GM12878 (cell line): ENCODE measurements around the gene DYNLL1. TPM values are rescaled to one million over a fixed set of nuclear protein-coding genes. Genes with fewer than 3 reads are reported as not detected.

Source experiments
- ATAC-seq: fragments of 200-7000 bp; cut with Tn5 transposase; 3 replicates; pipeline ENCODE4 v1.9.1; 2020; ENCODE audit warnings: mild to moderate bottlenecking, moderate library complexity
- BruUV-seq: library from RNA; stranded (reverse); fragments of 400-500 nt; replicated peaks from 2 replicates; lab custom pipeline; 2021; lab: Mats Ljungman, UMichigan
- CTCF ChIA-PET: fragments of 300-600 bp; sonication (Branson Sonifier 250); formaldehyde crosslinking; extraction: SDS; loops from one replicate; lab custom pipeline; 2021; ENCODE audit warnings: inconsistent platforms; lab: Yijun Ruan, JAX
- POLR2A ChIA-PET: fragments of 350-600 bp; formaldehyde crosslinking; extraction: SDS; loops from one replicate; lab custom pipeline; 2021; ENCODE audit warnings: inconsistent platforms; lab: Charles Lee
- RAD21 ChIA-PET: fragments of 300-600 bp; sonication (Branson Sonifier 250); formaldehyde crosslinking; loops from one replicate; lab custom pipeline; 2023; ENCODE audit warnings: antibody characterized with exemption; ENCODE audit not compliant: unreplicated experiment; lab: Charles Lee
- SMC1A ChIA-PET: fragments of 300-600 bp; sonication (Branson Sonifier 250); formaldehyde crosslinking; loops from one replicate; lab custom pipeline; 2023; ENCODE audit not compliant: unreplicated experiment, uncharacterized antibody; lab: Charles Lee
- DNase-seq: peaks from one replicate; pipeline ENCODE4 v3.0.0-alpha.2; 2011; ENCODE audit warnings: low read depth, low spot score
- FAIRE-seq: peaks from 3 replicates; lab custom pipeline; 2011; peaks lifted over from hg19 to GRCh38; lab: Jason Lieb, UNC
- H2AFZ ChIP-seq: 2 replicates; pipeline ENCODE4 v1.6.0; 2011; ENCODE audit warnings: low read depth, low read length, control low read depth; ENCODE audit not compliant: control insufficient read depth
- H3K27ac ChIP-seq: 2 replicates; pipeline ENCODE4 v1.5.1; 2011; ENCODE audit warnings: control low read depth; ENCODE audit not compliant: control insufficient read depth, insufficient read depth
- H3K27me3 ChIP-seq, 2 experiments: replicated peaks in 1 of 2; 2 replicates each; pipeline versions ENCODE4 v1.6.0 to v1.6.1; 2011; ENCODE audit warnings: low read length in 1 of 2; ENCODE audit not compliant: control insufficient read depth in 2 of 2, insufficient read depth in 2 of 2
- H3K36me3 ChIP-seq, 2 experiments: 2 replicates each; pipeline ENCODE4 v1.5.1; 2011; ENCODE audit warnings: low read length in 1 of 2; ENCODE audit not compliant: control insufficient read depth in 2 of 2, insufficient read depth in 2 of 2
- H3K4me1 ChIP-seq: 2 replicates; pipeline ENCODE4 v1.6.1; 2011; ENCODE audit warnings: mild to moderate bottlenecking, low read length, moderate library complexity, mixed read lengths; ENCODE audit not compliant: control insufficient read depth, insufficient read depth
- H3K4me2 ChIP-seq: 2 replicates; pipeline ENCODE4 v1.6.0; 2011; ENCODE audit warnings: control low read depth; ENCODE audit not compliant: control insufficient read depth, insufficient read depth
- H3K4me3 ChIP-seq: fragments of 200-600 bp; sonication (generic); 2 replicates; pipeline ENCODE4 v1.5.1; 2016
- H3K79me2 ChIP-seq: 2 replicates; pipeline ENCODE4 v1.6.0; 2011; ENCODE audit warnings: low read length; ENCODE audit not compliant: control insufficient read depth, insufficient read depth
- H3K9ac ChIP-seq: 2 replicates; pipeline ENCODE4 v1.8.0; 2011; ENCODE audit warnings: low read length, control low read depth, mixed read lengths; ENCODE audit not compliant: control insufficient read depth, insufficient read depth
- H3K9me3 ChIP-seq: replicated peaks from 3 replicates; pipeline ENCODE4 v1.5.1; 2011; ENCODE audit warnings: mild to moderate bottlenecking, low read length; ENCODE audit not compliant: control insufficient read depth, insufficient read depth
- H4K20me1 ChIP-seq: 2 replicates; pipeline ENCODE4 v1.6.0; 2011; ENCODE audit not compliant: control insufficient read depth, insufficient read depth
- CHD2 ChIP-seq: IDR thresholded peaks from 2 replicates; pipeline ENCODE4 v1.6.1; 2011; ENCODE audit warnings: low read depth, low read length, improper control_type of control experiment, borderline replicate concordance
- CREM ChIP-seq: IDR thresholded peaks from 2 replicates; pipeline ENCODE4 v1.6.1; 2014; ENCODE audit warnings: antibody characterized with exemption, low read depth
- FOXK2 ChIP-seq: fragments of 450-650 bp; IDR thresholded peaks from 2 replicates; pipeline ENCODE4 v1.6.1; 2017; ENCODE audit warnings: mild to moderate bottlenecking, moderate library complexity
- HCFC1 ChIP-seq: fragments of 150-350 bp; IDR thresholded peaks from 2 replicates; pipeline ENCODE4 v1.6.1; 2014; ENCODE audit warnings: low read length
- HDAC2 ChIP-seq: fragments of 200-600 bp; sonication (generic); IDR thresholded peaks from 2 replicates; pipeline ENCODE4 v1.6.1; 2017
- MEF2B ChIP-seq: fragments of 450-650 bp; IDR thresholded peaks from 2 replicates; pipeline ENCODE4 v1.6.1; 2018; ENCODE audit warnings: mild to moderate bottlenecking, moderate library complexity; ENCODE audit not compliant: partially characterized antibody, poor library complexity, severe bottlenecking
- RAD21 ChIP-seq: IDR thresholded peaks from 2 replicates; pipeline ENCODE4 v1.6.1; 2011; ENCODE audit warnings: mild to moderate bottlenecking, low read depth, low read length, moderate library complexity; ENCODE audit not compliant: insufficient read depth
- RAD51 ChIP-seq: fragments of 450-650 bp; IDR thresholded peaks from 2 replicates; pipeline ENCODE4 v1.6.1; 2016; ENCODE audit warnings: moderate library complexity, mild to moderate bottlenecking, inconsistent platforms
- SUZ12 ChIP-seq: fragments of 200-600 bp; sonication (generic); IDR thresholded peaks from one replicate; pipeline ENCODE4 v1.6.1; 2018; ENCODE audit warnings: antibody characterized with exemption, mild to moderate bottlenecking; ENCODE audit not compliant: unreplicated experiment
- TCF7 ChIP-seq: IDR thresholded peaks from 2 replicates; pipeline ENCODE4 v1.6.1; 2014; ENCODE audit warnings: antibody characterized with exemption, borderline replicate concordance
- WRNIP1 ChIP-seq: IDR thresholded peaks from 2 replicates; pipeline ENCODE4 v1.6.1; 2011; ENCODE audit warnings: low read depth, low read length, improper control_type of control experiment, borderline replicate concordance
- YY1 ChIP-seq: IDR thresholded peaks from 2 replicates; pipeline ENCODE4 v1.6.1; 2011; ENCODE audit warnings: low read depth, mild to moderate bottlenecking, low read length
- WGBS: methylation state at CpG from one replicate; pipeline ENCODE4 v1.1.6; 2016; ENCODE audit warnings: low lambda C conversion rate; ENCODE audit not compliant: insufficient replicate concordance, insufficient coverage; ENCODE audit errors: missing lambda C conversion rate; 5-methylcytosine and 5-hydroxymethylcytosine counted together
- in situ Hi-C: fragments of 300-500 bp; cut with MboI; formaldehyde crosslinking; loops from 9 replicates; pipeline ENCODE4 v1.14.3; 2018; ENCODE audit warnings: mixed read lengths
- intact Hi-C: fragments of 100-400 bp; cut with micrococcal nuclease; formaldehyde crosslinking; loops from one replicate; pipeline ENCODE4 v1.14.2; 2022; ENCODE audit not compliant: unreplicated experiment
- polyA plus RNA-seq, 11 experiments: library from polyadenylated mRNA; depleted of rRNA in 4 of 11; unstranded in 6 of 11; stranded (reverse) in 5 of 11; fragments of >200 nt; fragmentation: Nextera tagmentation in 4 of 11; fragmentation: Illumina TruSeq in 1 of 11; extraction: Ambion mirVana in 4 of 11; extraction: Trizol in 1 of 11; gene quantifications; 1 replicate in 1 of 11; 2 replicates in 10 of 11; pipeline versions ENCODE4 v1.2.1 to v1.2.3, GENCODE V29; 2011 to 2016; ENCODE audit warnings: inconsistent platforms in 2 of 11, missing spikeins in 2 of 11, low read depth in 1 of 11
- total RNA-seq, 4 experiments: library from RNA; depleted of rRNA in 3 of 4; stranded (reverse); fragments of >200 nt in 3 of 4; fragmentation: Illumina TruSeq in 1 of 4; extraction: Trizol in 1 of 4; gene quantifications; 2 replicates each; pipeline versions ENCODE4 v1.2.1 to v1.2.3, GENCODE V29; 2013 to 2021
- TF ChIP-seq, protein P1 (sequence below): fragments of 450-650 bp; IDR thresholded peaks from 2 replicates; pipeline ENCODE4 v1.6.1; 2016; ENCODE audit warnings: mild to moderate bottlenecking
- TF ChIP-seq, protein P2 (sequence below): fragments of 450-650 bp; IDR thresholded peaks from 2 replicates; pipeline ENCODE4 v1.6.1; 2017; ENCODE audit warnings: borderline replicate concordance
- TF ChIP-seq, protein P3 (sequence below), 3 experiments: IDR thresholded peaks in 2 of 3; conservative IDR thresholded peaks in 1 of 3; 2 replicates each; pipeline ENCODE4 v1.5.1; 2011; ENCODE audit warnings: low read depth in 3 of 3, low read length in 3 of 3, mild to moderate bottlenecking in 3 of 3, control low read depth in 2 of 3, moderate library complexity in 2 of 3, inconsistent platforms in 1 of 3, mixed read lengths in 1 of 3; ENCODE audit not compliant: control insufficient read depth in 2 of 3, insufficient read depth in 1 of 3; ENCODE audit errors: extremely low read depth in 1 of 3
- TF ChIP-seq, protein P4 (sequence below): IDR thresholded peaks from 2 replicates; pipeline ENCODE4 v1.6.1; 2011; ENCODE audit warnings: mild to moderate bottlenecking, low read depth, low read length, moderate library complexity; ENCODE audit not compliant: insufficient replicate concordance

DYNLL1 gene
- total and polyA plus RNA-seq, 10 of the 15 experiments (the other 5 are each of a cell fraction or from before 2014, with no cell fraction given) = 239 to 796 (median 379) TPM

DNA sequence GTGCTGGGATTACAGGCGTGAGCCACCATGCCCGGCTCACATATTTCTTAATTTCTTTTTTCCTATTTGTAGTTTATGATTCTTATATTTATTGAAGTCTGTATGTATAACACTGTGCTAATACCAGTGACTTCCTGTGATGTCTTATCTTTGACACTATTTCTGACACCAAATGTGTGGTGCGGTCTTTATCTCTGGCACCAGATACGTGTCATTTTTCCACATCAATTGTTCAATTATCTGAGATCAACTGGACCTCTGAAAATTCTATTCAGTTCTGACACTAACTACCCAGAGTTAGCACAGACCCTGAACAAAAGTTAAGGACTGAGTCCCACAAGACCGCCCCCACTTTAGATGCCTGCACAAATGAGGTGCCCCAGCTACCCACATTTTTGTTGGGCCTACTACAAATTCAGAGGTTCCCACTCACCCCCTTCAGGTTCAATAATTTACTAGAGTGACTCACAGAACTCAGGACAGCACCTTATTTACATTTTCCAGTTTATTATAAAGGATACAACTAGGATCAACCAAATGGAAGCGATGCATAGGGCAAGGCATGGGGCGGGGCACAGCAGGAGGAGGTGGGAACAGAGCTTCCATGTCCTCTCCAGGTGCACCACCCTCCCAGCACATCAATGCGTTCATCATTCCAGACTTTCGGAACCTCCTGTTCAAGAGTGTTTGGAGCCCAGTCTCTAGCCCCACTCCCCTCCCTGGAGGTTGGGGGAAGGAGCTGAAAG, 14.7 kb upstream of the DYNLL1 start:
- in situ Hi-C loops = no loop called here

More for the DNA sequence above, 14.7 kb upstream of the DYNLL1 start:
- WGBS = 98% methylated on average over 9 of the region's 9 CpGs
- H3K27ac ChIP-seq = no peak overlapping the region
- ChIA-PET CTCF (interaction anchor here (2.0 kb wide), 1 partner anchor 14 kb away, joined by 7 read pairs; the partner anchor contains the start of gene DYNLL1), SMC1A (interaction anchor here (1.1 kb wide), 1 partner anchor 23 kb away, joined by 4 read pairs; no protein-coding TSS in a partner anchor), RAD21 (interaction anchor here (1.2 kb wide), 1 partner anchor 16 kb away, joined by 3 read pairs; no protein-coding TSS in a partner anchor), POLR2A (no interaction called here)
- no peaks in the 10 kb centered on the region; the same call in 1 of the 2 replicates for H3K4me1 ChIP-seq
- no peak overlapping the region for H2AFZ ChIP-seq
- H3K9me3 ChIP-seq = no peaks in the 10 kb centered on the region
- H3K4me2 ChIP-seq = no peak overlapping the region
- H3K36me3 ChIP-seq = no peaks in the 10 kb centered on the region
- no peak for ATAC-seq
- no peaks in the 10 kb centered on the region for H4K20me1 ChIP-seq
- H3K9ac ChIP-seq = no peak overlapping the region
- H3K4me3 ChIP-seq = no peak overlapping the region
- TF ChIP-seq, protein P1, sequence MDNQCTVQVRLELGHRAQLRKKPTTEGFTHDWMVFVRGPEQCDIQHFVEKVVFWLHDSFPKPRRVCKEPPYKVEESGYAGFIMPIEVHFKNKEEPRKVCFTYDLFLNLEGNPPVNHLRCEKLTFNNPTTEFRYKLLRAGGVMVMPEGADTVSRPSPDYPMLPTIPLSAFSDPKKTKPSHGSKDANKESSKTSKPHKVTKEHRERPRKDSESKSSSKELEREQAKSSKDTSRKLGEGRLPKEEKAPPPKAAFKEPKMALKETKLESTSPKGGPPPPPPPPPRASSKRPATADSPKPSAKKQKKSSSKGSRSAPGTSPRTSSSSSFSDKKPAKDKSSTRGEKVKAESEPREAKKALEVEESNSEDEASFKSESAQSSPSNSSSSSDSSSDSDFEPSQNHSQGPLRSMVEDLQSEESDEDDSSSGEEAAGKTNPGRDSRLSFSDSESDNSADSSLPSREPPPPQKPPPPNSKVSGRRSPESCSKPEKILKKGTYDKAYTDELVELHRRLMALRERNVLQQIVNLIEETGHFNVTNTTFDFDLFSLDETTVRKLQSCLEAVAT = no peak
- no peak for TF ChIP-seq RAD51
- no peak for TF ChIP-seq CREM
- no peak for TF ChIP-seq TCF7
- TF ChIP-seq, protein P2, sequence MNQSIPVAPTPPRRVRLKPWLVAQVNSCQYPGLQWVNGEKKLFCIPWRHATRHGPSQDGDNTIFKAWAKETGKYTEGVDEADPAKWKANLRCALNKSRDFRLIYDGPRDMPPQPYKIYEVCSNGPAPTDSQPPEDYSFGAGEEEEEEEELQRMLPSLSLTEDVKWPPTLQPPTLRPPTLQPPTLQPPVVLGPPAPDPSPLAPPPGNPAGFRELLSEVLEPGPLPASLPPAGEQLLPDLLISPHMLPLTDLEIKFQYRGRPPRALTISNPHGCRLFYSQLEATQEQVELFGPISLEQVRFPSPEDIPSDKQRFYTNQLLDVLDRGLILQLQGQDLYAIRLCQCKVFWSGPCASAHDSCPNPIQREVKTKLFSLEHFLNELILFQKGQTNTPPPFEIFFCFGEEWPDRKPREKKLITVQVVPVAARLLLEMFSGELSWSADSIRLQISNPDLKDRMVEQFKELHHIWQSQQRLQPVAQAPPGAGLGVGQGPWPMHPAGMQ = no peak
- TF ChIP-seq FOXK2 = no peak
- no peak for TF ChIP-seq SUZ12
- TF ChIP-seq HDAC2 = no peak
- no peak for TF ChIP-seq MEF2B
- no peak for TF ChIP-seq HCFC1
- no peak for TF ChIP-seq WRNIP1
- no peak for TF ChIP-seq CHD2
- no peak for TF ChIP-seq YY1
- TF ChIP-seq, protein P3, sequence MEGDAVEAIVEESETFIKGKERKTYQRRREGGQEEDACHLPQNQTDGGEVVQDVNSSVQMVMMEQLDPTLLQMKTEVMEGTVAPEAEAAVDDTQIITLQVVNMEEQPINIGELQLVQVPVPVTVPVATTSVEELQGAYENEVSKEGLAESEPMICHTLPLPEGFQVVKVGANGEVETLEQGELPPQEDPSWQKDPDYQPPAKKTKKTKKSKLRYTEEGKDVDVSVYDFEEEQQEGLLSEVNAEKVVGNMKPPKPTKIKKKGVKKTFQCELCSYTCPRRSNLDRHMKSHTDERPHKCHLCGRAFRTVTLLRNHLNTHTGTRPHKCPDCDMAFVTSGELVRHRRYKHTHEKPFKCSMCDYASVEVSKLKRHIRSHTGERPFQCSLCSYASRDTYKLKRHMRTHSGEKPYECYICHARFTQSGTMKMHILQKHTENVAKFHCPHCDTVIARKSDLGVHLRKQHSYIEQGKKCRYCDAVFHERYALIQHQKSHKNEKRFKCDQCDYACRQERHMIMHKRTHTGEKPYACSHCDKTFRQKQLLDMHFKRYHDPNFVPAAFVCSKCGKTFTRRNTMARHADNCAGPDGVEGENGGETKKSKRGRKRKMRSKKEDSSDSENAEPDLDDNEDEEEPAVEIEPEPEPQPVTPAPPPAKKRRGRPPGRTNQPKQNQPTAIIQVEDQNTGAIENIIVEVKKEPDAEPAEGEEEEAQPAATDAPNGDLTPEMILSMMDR (IDR thresholded peaks at IDR 0.05 in 2 of 3, conservative IDR thresholded peaks at IDR 0.05 in 1 of 3; ENCODE audit: control insufficient read depth in 2 of 3, extremely low read depth in 1 of 3, insufficient read depth in 1 of 3, low read depth in 3 of 3, low read length in 3 of 3) = no peak
- no peak for TF ChIP-seq RAD21
- TF ChIP-seq, protein P4, sequence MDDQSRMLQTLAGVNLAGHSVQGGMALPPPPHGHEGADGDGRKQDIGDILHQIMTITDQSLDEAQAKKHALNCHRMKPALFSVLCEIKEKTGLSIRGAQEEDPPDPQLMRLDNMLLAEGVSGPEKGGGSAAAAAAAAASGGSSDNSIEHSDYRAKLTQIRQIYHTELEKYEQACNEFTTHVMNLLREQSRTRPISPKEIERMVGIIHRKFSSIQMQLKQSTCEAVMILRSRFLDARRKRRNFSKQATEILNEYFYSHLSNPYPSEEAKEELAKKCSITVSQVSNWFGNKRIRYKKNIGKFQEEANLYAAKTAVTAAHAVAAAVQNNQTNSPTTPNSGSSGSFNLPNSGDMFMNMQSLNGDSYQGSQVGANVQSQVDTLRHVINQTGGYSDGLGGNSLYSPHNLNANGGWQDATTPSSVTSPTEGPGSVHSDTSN = no peak
- no peaks in the 10 kb centered on the region for H3K79me2 ChIP-seq
- no peaks in the 10 kb centered on the region for H3K27me3 ChIP-seq
- FAIRE-seq = no peak
- intact Hi-C loops = no loop called here
- no peak for DNase-seq
- no TSS peak for BruUV-seq
